HL-60 (cell line): ENCODE data around the gene CTSL.

ENCODE experiments used
- DNase-seq, 2 experiments: peaks; one replicate each; pipeline ENCODE4 v3.0.0-alpha.2; 2010 to 2020; ENCODE audit warnings: low read depth in 1 of 2, low spot score in 1 of 2
- H3K27ac ChIP-seq: fragments of 250-450 bp; sonication (Bioruptor Pico); replicated peaks from 2 replicates; pipeline ENCODE4 v1.5.1; 2020; ENCODE audit warnings: mild to moderate bottlenecking, moderate library complexity
- H3K27me3 ChIP-seq: fragments of 250-450 bp; sonication (Bioruptor Pico); 2 replicates; pipeline ENCODE4 v1.5.1; 2021; ENCODE audit warnings: mild to moderate bottlenecking, moderate library complexity; ENCODE audit not compliant: insufficient read depth, poor library complexity, severe bottlenecking
- H3K4me3 ChIP-seq: replicated peaks from 2 replicates; pipeline ENCODE4 v1.5.1; 2011; ENCODE audit warnings: mild to moderate bottlenecking, control low read depth, low read length; ENCODE audit not compliant: insufficient read depth
- GABPA ChIP-seq: IDR thresholded peaks from 2 replicates; pipeline ENCODE4 v1.6.1; 2012; ENCODE audit warnings: low read depth
- POLR2AphosphoS5 ChIP-seq: IDR thresholded peaks from 2 replicates; pipeline ENCODE4 v1.6.1; 2012; ENCODE audit warnings: low read depth
- SPI1 ChIP-seq: IDR thresholded peaks from 2 replicates; pipeline ENCODE4 v1.6.1; 2012; ENCODE audit warnings: low read depth, mild to moderate bottlenecking, borderline replicate concordance
- TF ChIP-seq, protein P1 (sequence below): IDR thresholded peaks from 2 replicates; pipeline ENCODE4 v1.6.1; 2012; ENCODE audit warnings: low read depth; ENCODE audit not compliant: insufficient replicate concordance
- TF ChIP-seq, protein P2 (sequence below): IDR thresholded peaks from one replicate; pipeline ENCODE4 v1.5.1; 2011; ENCODE audit warnings: low read length, control low read depth, inconsistent platforms; ENCODE audit not compliant: insufficient read depth

The CTSL gene

DNA sequence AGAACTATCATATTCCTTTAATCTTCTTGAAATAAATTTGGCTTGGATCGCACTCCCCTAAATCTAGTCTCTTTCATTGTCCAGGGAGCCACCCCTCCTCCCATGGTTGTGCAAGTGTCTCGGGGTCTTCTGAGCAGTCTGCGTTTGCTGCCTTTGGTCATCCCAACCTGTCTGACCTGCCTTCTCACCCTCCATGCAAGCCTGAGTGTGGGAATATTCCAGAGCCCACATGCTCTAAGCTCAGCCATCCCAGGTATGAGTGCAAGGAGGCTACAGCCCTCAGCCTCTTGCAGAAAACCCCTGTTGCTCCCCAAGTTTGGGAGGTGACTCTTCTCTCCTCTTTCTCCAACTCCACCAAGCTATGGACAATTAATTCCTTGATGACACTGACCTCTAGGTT lies 7.7 kb upstream of the CTSL start:
- DNase-seq, result no peak
- Histone ChIP-seq H3K4me3 (no peak overlapping the region), H3K27me3 (no peaks in the 10 kb centered on the region), H3K27ac (no peak overlapping the region)
- TF ChIP-seq, protein P1, sequence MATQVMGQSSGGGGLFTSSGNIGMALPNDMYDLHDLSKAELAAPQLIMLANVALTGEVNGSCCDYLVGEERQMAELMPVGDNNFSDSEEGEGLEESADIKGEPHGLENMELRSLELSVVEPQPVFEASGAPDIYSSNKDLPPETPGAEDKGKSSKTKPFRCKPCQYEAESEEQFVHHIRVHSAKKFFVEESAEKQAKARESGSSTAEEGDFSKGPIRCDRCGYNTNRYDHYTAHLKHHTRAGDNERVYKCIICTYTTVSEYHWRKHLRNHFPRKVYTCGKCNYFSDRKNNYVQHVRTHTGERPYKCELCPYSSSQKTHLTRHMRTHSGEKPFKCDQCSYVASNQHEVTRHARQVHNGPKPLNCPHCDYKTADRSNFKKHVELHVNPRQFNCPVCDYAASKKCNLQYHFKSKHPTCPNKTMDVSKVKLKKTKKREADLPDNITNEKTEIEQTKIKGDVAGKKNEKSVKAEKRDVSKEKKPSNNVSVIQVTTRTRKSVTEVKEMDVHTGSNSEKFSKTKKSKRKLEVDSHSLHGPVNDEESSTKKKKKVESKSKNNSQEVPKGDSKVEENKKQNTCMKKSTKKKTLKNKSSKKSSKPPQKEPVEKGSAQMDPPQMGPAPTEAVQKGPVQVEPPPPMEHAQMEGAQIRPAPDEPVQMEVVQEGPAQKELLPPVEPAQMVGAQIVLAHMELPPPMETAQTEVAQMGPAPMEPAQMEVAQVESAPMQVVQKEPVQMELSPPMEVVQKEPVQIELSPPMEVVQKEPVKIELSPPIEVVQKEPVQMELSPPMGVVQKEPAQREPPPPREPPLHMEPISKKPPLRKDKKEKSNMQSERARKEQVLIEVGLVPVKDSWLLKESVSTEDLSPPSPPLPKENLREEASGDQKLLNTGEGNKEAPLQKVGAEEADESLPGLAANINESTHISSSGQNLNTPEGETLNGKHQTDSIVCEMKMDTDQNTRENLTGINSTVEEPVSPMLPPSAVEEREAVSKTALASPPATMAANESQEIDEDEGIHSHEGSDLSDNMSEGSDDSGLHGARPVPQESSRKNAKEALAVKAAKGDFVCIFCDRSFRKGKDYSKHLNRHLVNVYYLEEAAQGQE, result no peak
- TF ChIP-seq SPI1 (no peak), POLR2AphosphoS5 (no peak), GABPA (no peak)
- TF ChIP-seq, protein P2, sequence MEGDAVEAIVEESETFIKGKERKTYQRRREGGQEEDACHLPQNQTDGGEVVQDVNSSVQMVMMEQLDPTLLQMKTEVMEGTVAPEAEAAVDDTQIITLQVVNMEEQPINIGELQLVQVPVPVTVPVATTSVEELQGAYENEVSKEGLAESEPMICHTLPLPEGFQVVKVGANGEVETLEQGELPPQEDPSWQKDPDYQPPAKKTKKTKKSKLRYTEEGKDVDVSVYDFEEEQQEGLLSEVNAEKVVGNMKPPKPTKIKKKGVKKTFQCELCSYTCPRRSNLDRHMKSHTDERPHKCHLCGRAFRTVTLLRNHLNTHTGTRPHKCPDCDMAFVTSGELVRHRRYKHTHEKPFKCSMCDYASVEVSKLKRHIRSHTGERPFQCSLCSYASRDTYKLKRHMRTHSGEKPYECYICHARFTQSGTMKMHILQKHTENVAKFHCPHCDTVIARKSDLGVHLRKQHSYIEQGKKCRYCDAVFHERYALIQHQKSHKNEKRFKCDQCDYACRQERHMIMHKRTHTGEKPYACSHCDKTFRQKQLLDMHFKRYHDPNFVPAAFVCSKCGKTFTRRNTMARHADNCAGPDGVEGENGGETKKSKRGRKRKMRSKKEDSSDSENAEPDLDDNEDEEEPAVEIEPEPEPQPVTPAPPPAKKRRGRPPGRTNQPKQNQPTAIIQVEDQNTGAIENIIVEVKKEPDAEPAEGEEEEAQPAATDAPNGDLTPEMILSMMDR, result no peak

DNA sequence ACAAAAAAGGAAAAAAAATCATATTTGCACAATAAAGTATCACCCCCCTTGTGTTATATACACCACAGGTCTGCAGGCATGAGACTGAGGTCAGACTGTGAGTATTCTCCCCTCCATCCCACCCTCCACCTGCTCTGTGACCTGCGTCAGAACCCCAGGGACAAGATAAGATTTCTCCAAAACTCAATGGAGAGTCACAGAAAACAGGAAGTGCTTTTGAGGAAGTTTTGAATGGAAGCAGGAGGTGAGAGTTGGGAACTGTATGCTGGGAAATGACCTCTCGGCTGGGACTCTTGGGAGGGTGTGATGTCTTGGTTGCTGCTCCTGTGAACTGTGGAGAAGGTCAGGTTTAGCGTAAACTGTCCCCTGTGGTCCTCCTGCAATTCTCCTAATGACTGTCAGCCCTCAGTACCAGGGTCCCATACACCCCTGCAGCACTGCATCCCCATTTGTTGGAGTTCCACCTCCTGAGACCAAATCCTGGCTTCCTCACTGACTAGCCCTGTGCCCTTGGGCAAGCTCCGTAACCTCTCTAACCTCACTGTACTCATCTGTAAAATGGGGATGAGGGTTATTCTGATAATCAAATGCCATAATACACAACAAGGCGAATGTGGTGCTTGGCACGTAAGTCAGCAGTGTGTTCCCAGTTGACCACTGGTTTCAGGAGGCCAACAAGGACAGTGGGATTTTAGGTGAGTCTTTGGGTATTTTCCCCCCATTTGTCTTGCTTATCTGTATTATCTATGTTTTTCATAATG lies 6.9 kb upstream of the CTSL start:
- no peak for DNase-seq
- Histone ChIP-seq H3K27me3 (no peaks in the 10 kb centered on the region), H3K27ac (no peak overlapping the region), H3K4me3 (no peak overlapping the region)
- TF ChIP-seq GABPA (no peak), SPI1 (peak; percentile 71)

DNA sequence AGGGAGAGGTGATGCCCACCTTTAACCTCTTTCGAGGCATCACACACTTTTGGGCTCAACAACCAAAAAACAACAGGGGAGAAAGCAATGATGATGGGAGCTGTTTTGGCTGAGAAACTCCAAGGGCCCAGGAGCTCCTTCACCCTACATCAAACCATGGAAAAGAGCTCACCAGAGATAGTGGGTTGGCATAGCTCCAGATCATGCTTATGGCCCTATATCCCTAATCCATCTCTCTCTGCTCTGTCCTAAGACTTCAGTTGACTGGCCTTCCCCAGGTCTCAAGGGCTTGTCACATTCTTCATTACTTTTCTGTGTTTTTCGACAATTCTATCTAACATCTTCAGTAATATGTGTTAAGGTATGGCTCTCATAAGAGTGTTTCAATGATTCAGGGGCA lies 5.7 kb upstream of the CTSL start:
- Histone ChIP-seq H3K27ac (no peak overlapping the region), H3K4me3 (no peak overlapping the region), H3K27me3 (no peaks in the 10 kb centered on the region)
- DNase-seq, result no peak
- TF ChIP-seq GABPA (no peak), POLR2AphosphoS5 (no peak)

DNA sequence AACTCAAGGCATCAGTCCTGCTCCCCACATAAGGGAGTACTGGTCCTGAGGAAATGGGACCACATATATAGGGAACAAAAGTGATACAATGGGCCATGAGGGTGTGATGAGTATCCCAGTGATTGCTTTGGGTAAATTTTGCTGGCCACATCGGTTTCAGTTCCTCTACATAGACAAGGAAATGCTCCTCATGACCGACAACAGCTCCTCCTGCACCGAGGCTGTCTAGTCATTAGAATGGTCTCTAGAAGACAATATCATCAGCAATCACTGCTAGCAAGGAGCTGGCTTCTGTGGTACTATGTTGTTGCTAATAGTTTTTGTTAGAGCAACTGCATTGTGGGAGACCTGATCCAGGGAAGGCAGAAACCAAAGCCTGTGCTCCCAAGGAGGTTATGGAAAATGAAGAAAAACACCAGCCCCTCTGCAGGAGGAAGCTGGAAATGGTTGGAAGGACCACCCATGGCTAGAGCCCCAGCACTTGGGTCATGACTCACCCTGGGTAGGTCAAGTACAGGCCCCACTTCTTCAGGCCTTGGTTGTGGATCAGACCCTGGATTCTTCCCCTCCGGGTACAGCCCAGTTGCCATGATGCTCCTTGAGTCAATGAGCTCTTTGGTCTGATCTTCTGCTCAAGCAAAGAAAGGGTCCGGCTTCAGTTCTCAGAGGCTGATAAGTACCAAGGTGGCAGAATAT lies 3.4 kb upstream of the CTSL start:
- peak in 1 of 2 experiments; percentile 20 for DNase-seq
- H3K4me3 ChIP-seq, result no peak overlapping the region

More for the DNA sequence above, 3.4 kb upstream of the CTSL start:
- Histone ChIP-seq H3K27me3 (peaks cover 9% of the 10 kb centered on the region), H3K27ac (no peak overlapping the region)
- TF ChIP-seq, protein P2, result no peak
- TF ChIP-seq SPI1, result no peak
- no peak for TF ChIP-seq GABPA
- no peak for TF ChIP-seq POLR2AphosphoS5
- TF ChIP-seq, protein P1, result no peak
